Erythroblast (primary cell): ENCODE measurements around the gene ACIN1.

ENCODE experiments used
- GATA1 ChIP-seq: IDR thresholded peaks from 2 replicates; pipeline ENCODE4 v1.6.1; 2011; ENCODE audit warnings: low read depth, mild to moderate bottlenecking, control low read depth, low read length, moderate library complexity
- POLR2A ChIP-seq: IDR thresholded peaks from 2 replicates; pipeline ENCODE4 v1.6.1; 2011; ENCODE audit warnings: mild to moderate bottlenecking, low read length

DNA sequence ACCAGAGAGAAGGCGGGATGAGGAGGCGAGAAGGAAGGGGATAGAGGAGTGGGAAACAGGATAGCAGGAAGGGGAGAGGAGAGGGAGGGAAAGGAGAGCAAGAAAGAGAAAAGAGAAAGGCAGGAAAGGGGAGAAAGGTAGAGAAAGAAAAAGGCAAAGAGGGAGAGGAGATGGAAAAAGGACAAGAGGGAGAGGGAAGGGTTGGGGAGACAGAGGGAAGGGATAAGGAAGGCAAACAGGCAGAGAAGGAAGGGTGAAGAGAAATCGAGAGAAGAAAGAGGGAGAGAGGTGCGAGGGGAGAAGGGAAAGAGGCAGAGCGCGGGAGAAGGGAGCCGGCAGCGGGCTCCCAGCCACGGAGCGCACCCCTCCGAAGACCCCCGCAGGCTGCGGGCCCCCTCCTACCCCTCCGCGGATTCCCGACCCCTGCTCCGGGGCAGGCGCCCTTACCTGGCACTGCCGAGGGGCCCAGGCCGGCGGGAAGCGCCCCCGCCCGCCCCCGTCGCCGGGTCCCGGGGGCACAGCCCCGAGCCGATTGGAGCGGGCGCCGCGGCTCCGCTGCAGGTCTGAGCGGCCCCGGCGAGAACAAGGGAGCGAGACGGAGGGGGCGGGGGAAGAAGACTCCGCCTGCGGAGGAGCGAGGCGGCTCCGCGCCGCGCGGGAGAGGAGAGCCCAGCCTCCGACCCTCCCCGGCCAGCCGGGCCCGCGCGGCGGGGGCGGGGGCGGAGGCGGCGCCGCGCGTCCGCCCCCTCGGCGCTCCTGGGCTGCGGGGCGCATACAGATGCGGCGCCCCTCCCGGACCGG is 37.8 kb downstream of the ACIN1 start, which contains the start of gene CDH24:
- TF ChIP-seq POLR2A, result no peak
- TF ChIP-seq GATA1, result no peak
